ENCODE measurements around the gene ZNF462.

The ZNF462 gene

GRCh38 chr9:106954558-106954957 is 91.6 kb downstream of the ZNF462 start:
- no peaks in the 10 kb centered on the region for H3K79me2 ChIP-seq (ENCODE audit: low read length)
- H2AFZ ChIP-seq (ENCODE audit: low read depth, low read length): no peak overlapping the region
- no peaks in the 10 kb centered on the region for H3K4me1 ChIP-seq (ENCODE audit: low read length)
- TF ChIP-seq EZH2phosphoT487 (IDR thresholded peaks at IDR 0.05; ENCODE audit: low read depth): no peak
- TF ChIP-seq, protein P1, sequence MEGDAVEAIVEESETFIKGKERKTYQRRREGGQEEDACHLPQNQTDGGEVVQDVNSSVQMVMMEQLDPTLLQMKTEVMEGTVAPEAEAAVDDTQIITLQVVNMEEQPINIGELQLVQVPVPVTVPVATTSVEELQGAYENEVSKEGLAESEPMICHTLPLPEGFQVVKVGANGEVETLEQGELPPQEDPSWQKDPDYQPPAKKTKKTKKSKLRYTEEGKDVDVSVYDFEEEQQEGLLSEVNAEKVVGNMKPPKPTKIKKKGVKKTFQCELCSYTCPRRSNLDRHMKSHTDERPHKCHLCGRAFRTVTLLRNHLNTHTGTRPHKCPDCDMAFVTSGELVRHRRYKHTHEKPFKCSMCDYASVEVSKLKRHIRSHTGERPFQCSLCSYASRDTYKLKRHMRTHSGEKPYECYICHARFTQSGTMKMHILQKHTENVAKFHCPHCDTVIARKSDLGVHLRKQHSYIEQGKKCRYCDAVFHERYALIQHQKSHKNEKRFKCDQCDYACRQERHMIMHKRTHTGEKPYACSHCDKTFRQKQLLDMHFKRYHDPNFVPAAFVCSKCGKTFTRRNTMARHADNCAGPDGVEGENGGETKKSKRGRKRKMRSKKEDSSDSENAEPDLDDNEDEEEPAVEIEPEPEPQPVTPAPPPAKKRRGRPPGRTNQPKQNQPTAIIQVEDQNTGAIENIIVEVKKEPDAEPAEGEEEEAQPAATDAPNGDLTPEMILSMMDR (IDR thresholded peaks at IDR 0.05; ENCODE audit: low read depth, low read length): no peak
- peaks cover 22% of the 10 kb centered on the region; the same call in 1 of the 2 replicates for H3K27me3 ChIP-seq (ENCODE audit: low read depth, low read length)
- H3K36me3 ChIP-seq (replicated peaks; ENCODE audit: low read depth, low read length): no peaks in the 10 kb centered on the region
- no peak overlapping the region for H3K4me2 ChIP-seq (ENCODE audit: low read length)
- no peak overlapping the region for H3K9ac ChIP-seq (ENCODE audit: low read length)
- H3K4me3 ChIP-seq (ENCODE audit: low read length): no peak overlapping the region
- no peaks in the 10 kb centered on the region for H4K20me1 ChIP-seq (ENCODE audit: insufficient read depth, low read length)
- no peaks in the 10 kb centered on the region for H3K9me3 ChIP-seq (ENCODE audit: insufficient read depth, low read length)
- H3K27ac ChIP-seq (ENCODE audit: low read length): no peak overlapping the region

DNA sequence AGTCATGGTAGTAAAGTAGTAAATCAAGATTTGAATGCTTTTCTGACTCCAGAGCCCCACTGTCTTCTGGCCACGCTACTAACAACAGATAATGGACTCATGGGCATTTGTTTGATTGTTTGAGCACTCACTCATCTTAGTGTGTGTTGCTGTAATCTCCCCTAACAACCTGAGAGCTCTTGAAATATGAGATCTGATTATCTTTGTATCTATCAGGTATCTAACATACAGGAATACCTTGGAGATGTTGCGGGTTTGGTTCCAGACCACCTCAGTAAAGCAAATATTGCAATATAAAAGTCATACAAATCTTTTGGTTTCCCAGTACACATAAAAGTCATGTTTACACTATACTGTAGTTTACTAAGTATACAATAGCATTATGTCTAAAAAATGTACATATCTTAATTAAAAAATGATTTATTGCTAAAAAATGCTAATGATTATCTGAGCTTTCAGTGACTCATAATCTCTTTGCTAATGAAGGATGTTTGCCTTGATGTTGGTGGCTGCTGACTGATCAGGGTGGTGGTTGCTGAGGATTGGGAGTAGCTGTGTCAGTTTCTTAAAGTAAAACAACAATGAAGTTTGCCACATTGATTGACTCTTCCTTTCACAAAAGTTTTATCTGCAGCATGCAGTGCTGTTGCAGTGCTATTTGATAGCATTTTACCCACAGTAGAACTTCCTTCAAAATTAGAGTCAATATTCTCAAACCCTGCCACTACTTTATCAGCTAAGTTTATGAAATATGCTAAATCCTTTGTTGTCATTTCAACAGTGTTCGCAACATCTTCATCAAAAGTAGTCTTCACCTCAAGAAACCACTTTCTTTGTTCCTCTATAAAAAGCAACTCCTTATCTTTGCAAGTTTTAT is 92.2 kb downstream of the ZNF462 start:
- Histone ChIP-seq H2AFZ (ENCODE audit: low read depth, low read length) (no peak overlapping the region), H3K9me3 (ENCODE audit: insufficient read depth, low read length) (no peaks in the 10 kb centered on the region), H3K36me3 (replicated peaks; ENCODE audit: low read depth, low read length) (no peaks in the 10 kb centered on the region), H3K27me3 (ENCODE audit: low read depth, low read length) (peaks cover 22% of the 10 kb centered on the region; the same call in 1 of the 2 replicates), H3K27ac (ENCODE audit: low read length) (no peak overlapping the region), H3K4me1 (ENCODE audit: low read length) (no peaks in the 10 kb centered on the region), H3K79me2 (ENCODE audit: low read length) (no peaks in the 10 kb centered on the region), H3K4me3 (ENCODE audit: low read length) (no peak overlapping the region), H3K9ac (ENCODE audit: low read length) (no peak overlapping the region), H3K4me2 (ENCODE audit: low read length) (no peak overlapping the region), H4K20me1 (ENCODE audit: insufficient read depth, low read length) (no peaks in the 10 kb centered on the region)
- TF ChIP-seq, protein P1 (IDR thresholded peaks at IDR 0.05; ENCODE audit: low read depth, low read length): no peak

- peaks cover 22% of the 10 kb centered on the region; the same call in 1 of the 2 replicates for H3K27me3 ChIP-seq (ENCODE audit: low read depth, low read length)
- no peaks in the 10 kb centered on the region for H4K20me1 ChIP-seq (ENCODE audit: insufficient read depth, low read length)
- TF ChIP-seq EZH2phosphoT487 (IDR thresholded peaks at IDR 0.05; ENCODE audit: low read depth): no peak
- TF ChIP-seq, protein P1 (IDR thresholded peaks at IDR 0.05; ENCODE audit: low read depth, low read length): no peak
- H3K9ac ChIP-seq (ENCODE audit: low read length): no peak overlapping the region
- no peaks in the 10 kb centered on the region for H3K79me2 ChIP-seq (ENCODE audit: low read length)
- no peaks in the 10 kb centered on the region for H3K9me3 ChIP-seq (ENCODE audit: insufficient read depth, low read length)
- no peak overlapping the region for H3K4me2 ChIP-seq (ENCODE audit: low read length)
- H3K4me1 ChIP-seq (ENCODE audit: low read length): no peaks in the 10 kb centered on the region
- no peak overlapping the region for H3K27ac ChIP-seq (ENCODE audit: low read length)
- no peak overlapping the region for H2AFZ ChIP-seq (ENCODE audit: low read depth, low read length)
- H3K36me3 ChIP-seq (replicated peaks; ENCODE audit: low read depth, low read length): no peaks in the 10 kb centered on the region
- H3K4me3 ChIP-seq (ENCODE audit: low read length): no peak overlapping the region
These were observed 94.0 kb downstream of the ZNF462 start for GRCh38 chr9:106956971-106957370.

- Histone ChIP-seq H3K4me1 (ENCODE audit: low read length) (peaks cover 3% of the 10 kb centered on the region; the same call in 1 of the 2 replicates), H3K9me3 (ENCODE audit: insufficient read depth, low read length) (no peaks in the 10 kb centered on the region), H3K79me2 (ENCODE audit: low read length) (no peaks in the 10 kb centered on the region), H2AFZ (ENCODE audit: low read depth, low read length) (no peak overlapping the region), H4K20me1 (ENCODE audit: insufficient read depth, low read length) (no peaks in the 10 kb centered on the region), H3K27me3 (ENCODE audit: low read depth, low read length) (peaks cover 8% of the 10 kb centered on the region; the same call in 1 of the 2 replicates), H3K4me2 (ENCODE audit: low read length) (no peak overlapping the region), H3K36me3 (replicated peaks; ENCODE audit: low read depth, low read length) (no peaks in the 10 kb centered on the region), H3K27ac (ENCODE audit: low read length) (no peak overlapping the region), H3K4me3 (ENCODE audit: low read length) (no peak overlapping the region), H3K9ac (ENCODE audit: low read length) (no peak overlapping the region)
- TF ChIP-seq EZH2phosphoT487 (IDR thresholded peaks at IDR 0.05; ENCODE audit: low read depth): no peak
- TF ChIP-seq, protein P1 (IDR thresholded peaks at IDR 0.05; ENCODE audit: low read depth, low read length): no peak
These were observed 96.1 kb downstream of the ZNF462 start for GRCh38 chr9:106958955-106959657.
